Measurements from ENCODE around the gene ELOB.

Gene ELOB

DNA sequence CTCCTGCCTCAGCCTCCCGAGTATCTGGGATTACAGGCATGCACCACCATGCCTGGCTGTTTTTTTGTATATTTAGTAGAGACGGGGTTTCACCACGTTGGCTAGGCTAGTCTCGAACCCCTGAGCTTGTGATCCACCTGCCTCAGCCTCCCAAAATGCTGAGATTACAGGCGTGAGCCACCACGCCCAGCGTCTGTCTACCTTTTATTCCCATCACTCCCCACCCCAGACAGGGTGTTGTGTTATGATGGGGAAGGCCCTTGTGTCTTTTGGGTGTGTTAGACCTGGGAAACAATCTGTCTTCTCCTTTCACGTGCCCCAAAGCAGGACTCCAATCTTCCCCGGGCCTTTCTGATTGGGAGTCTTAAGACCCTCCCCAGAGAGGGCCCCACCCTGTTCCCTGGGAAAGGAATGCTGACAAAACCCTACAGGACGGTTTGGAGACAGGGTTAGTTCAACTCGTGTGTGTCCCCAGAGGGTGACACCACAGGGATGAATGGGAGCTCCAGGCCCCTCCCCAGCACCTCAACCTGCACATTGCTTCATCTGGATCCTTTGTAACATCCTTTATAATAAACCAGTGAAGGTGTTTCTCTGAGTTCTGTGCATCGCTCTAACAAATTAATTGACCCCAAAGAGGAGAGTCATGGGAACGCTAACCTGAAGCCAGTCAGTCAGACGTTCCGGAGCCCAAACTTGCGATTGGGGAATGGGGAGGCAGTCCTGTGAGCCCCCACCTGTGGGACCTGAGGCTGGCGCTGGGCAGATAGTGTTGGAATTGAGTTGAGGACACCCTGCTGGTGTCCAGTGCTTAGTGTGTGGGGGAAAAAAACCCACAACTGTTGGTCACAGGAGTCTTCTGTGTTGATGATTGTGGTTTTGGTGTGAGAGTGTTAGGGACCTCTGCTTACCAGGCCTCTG, 3.2 kb upstream of the ELOB start:
- DNase-seq: no peak

DNA sequence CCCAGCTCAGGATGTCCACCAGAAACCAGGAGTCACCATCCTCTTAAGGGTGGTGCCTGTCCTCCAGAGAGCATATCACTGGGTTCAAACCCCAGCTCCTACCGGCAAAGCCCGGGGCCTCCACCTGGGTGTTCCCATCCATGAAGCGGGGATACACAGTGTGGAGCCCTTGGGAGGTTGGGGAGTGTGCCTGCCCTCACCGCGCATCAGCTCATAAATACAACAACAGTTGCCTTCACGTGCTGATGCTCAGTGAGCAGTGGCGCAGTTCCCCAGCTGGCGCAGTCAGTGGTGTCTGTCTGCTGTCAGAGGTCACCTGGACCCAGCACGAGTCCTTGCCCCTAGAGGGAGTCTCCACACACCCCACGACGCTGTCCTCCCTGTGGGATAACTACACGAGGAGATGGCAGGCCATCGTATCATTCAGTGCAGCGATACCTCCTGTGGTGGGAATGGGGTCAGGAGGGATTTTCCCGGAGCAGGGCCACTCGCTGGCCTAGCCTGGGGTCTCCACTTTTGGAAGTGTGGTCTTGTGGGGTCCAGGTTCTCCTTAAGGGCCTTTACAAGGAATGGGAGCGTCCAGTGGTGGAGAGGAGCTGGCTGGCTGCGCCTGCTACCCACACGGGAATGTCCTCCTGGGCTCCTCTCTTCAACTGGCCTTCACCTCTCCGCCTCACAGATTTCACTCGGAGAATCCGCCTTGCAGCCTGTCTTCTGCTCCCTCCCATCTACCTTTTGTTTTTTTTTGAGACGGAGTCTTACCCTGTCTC, 2.3 kb upstream of the ELOB start:
- DNase-seq: no peak

DNA sequence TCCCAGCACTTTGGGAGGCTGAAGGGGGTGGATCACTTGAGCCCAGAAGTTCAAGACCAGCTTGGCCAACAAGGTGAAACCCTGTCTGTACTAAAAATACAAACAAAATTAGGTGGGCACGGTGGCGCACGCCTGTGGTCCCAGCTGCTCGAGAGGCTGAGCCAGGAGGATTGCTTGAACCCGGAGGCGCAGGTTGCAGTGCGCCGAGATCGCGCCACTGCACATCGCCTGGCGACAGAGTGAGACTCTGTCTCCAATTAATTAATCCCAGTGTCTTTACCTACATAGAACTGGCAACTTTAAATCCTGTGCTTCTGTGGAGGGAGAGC, 1.5 kb upstream of the ELOB start:
- no peak for DNase-seq

DNA sequence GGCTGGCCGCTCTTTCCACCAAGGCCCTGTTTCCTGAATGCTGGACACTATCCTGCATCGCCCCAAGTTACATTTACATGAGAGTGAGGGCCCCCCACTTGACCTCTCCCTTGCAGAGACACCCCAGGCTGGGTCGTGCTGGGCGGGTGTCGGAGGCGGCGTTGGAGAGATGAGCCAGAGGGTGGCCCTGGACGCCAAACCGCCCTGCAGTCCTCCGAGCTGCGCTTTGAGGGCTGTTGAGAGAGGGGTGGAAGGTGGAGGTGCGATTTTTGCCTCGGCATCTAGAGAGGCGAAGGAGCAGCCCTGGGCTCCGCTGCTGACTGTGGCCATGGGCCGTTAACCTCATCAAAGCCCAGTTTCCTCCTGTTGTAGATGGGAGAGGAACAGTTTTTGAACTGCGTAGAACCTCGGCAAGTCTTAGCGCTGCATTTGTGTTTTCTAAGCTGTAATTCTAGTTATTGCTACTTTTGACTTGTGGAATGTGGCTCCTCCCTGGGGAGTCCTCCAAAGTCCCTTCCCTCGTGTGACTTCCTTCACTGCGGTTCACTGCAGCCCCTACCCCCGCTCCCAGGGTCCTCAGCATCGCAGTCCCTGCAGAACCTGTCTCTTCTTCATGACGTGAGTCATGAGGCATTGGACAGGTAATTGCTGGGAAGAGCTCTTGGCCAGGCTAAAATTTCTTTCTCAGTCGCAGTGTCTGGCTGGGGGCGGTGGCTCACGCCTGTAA, 986 bp upstream of the ELOB start:
- DNase-seq: no peak

DNA sequence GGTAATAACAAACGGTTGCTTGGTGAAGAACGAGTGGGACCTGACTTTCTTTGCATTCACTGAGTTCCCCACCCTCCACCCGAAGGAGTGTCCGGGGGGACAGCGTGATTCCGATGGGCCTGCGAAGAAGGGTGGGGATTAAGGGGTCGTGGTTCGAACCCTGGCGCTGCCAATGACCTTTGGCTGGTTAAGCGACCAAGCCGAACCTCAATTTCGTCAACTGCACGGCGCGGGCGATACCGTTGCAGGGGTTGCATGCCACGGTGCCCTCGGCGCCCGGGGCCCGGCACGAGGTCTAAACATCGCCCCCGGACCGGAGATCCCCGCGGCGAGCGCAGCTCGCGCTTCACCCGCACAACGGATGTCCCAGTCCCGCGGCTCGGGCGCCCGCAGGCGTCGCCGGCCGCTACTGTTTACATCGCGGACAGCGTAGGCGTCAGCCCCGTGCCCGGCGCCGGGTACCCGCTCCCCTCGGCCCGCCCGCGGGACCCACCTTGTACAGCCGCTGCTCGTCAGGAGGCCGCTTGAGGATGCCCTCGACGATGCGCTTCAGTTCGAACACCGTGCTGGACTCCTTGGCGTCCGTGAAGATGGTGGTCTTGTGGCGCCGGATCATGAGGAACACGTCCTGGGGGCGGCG, 460 bp downstream of the ELOB start:
- DNase-seq: no peak

DNA sequence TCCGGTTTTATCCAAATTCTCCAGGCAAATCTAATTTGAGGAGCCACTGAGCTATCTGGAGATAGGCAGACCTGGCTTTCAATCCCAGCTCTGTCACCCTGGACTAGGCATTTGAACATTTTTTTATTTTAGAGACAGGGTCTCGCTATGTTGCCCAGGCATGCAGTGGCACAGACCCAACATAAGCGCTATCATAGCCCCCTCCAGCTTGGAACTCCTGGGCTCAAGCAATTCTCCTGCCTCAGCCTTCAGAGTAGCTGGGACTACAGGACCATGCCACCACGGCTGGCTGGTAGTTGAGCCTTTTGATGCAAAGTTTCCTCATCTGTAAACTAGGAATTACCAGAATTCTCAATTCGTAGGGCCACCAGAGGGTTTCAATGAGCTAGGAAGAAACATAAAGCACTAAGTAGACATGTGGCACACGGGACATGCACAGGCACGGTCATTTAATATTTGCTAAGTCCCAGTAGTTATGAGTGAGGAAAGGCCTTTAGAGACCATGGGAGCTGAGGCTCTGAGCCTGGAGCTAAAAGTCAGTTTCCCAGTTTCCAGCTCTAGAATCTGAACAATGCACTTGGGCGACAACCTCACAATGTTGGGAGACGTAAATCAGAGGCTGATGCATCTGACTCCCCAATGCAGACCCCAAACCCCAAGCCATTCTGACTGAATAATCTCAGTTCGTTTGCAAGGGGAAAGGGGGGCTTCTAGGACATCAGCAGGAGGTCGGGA, 1.1 kb downstream of the ELOB start:
- no peak for DNase-seq

DNA sequence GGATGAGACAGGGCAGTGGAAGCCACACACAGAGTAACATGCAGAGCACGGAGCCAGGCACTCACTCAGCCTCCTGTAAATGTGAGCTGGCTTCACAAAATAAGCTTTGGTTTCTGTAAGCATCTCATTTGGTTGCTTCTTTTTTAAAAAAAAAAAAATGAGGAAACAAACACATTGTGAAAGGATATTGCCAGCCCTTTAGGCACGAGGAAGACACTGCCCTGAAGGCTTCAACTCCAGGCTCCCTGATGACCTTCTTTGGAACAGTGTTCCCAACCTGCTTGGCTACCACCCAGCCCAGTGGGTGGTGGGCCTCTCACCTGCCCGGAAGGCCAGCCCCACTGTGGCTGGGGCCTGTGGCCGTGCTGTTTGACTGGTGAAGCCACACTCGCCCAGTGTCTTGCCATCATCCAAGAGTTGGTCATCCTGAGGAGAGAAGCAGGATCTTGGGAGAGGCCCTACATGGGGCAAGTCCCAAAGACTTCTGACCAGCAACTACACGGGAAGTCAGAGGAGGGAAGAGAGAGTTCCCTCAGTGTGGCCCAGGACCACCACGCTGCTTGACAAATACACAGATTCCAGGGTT, 1.9 kb downstream of the ELOB start:
- DNase-seq: no peak

DNA sequence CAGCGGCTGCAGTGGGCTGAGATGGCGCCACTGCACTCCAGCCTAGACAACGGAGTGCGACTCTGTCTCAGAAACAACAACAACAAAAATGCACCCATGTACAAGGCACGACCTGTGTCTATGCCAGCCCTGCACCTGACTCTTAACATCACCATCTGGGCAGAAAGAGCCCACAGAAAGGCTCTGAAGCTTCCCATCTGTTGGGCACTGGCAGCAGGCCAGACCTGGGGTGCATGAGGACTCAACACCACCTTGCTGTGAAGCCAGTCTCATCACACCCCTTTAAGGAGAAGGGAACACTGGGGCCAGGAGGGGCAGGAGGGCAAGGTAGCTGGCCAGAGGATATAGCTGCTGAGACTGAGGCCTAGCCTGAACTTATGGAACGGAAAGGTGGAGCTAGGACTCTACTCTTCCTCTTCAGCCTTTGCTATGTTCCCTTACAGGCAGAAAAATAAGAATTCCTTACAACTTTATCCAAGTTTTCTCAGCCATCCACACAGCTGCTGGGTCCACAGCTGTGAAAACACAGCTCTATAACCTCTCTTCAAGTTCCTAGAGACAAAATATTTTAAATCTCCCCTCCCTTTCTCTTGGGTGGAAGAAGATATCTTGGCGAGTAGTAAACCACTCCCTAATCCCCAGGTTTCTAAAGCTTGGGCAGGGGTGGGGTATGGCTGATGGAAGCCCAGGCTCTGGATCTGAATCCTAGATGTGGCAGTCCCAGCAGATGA, 2.8 kb downstream of the ELOB start:
- DNase-seq: no peak

DNA sequence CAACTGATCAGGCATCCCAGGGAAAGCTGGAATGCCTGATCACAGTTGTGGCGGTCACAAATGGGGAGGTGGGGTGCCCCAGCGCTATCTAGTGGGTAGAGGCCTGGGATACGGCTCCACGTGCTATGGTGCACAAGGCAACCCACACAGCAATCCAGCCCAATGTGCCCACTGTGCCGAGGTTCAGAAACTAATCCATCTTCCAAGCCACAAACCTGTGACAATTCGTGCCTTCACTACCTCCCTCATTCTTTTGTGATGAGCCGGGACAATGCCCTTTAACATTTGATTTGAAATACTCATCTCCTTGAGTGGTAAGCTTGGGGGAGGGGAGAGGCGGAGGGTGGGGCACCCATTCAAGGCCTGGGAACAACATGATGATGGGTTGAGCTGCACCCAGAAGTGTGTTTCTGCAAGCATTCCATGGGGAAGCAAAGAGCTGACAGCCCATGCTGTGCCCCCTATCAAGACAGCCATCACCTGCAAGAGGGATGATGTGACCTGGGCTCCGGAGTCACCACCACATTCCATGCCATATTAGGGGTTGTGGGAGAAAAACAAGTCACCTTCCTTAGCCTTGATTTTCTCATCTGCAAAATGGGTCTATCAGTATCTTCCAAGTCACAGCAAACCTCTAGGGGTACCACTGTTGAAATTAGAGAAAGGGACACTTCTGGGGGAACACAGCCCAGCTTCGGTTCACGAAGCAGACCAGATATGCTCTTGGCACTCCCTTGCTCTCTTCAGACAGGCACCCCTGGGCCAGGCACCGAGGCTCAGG, 3.7 kb downstream of the ELOB start:
- DNase-seq: peak; percentile 61

DNA sequence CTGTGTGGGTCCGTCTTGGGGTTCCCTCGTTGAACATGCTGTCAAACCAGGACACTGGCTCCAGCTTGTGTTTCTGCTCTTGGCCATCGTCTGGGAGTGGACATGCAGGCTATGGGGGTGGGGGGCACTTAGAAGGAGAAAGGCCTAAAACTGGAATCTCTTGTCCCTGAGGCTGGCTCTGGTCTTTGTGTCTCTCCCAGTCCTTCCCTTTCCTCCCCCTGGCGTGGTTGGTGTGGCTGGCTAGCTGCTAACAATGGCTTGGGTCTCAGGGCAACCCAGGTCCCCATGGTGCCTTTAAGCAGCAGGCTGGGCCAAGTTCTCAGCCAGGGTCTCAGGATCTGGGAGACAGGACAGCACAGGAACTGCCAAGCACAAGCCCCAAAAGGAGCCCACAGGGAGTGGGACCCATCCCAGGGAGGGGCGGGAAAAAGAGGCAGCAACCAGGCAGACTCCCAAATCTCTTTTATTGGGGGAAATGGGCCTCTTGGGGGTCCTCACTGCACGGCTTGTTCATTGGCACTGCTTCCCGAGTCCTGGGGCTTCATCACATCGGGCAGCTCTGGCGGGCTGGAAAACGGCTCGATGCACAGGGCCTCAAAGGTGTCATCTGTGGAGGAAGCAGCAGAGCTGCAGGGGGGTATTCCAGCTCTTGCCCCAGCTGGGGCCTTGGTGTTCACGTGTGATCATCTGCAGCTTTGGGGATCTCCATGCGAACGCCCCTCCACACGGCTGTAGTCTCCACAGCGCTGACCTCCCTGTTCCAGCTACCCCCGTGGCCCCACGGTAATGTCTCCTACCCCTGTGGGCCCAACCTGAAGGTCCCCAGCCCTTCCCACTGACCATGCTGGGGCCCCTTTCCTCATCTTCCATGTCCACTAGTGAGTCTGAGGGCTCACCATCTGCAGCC, 5.3 kb downstream of the ELOB start:
- DNase-seq: no peak

DNA sequence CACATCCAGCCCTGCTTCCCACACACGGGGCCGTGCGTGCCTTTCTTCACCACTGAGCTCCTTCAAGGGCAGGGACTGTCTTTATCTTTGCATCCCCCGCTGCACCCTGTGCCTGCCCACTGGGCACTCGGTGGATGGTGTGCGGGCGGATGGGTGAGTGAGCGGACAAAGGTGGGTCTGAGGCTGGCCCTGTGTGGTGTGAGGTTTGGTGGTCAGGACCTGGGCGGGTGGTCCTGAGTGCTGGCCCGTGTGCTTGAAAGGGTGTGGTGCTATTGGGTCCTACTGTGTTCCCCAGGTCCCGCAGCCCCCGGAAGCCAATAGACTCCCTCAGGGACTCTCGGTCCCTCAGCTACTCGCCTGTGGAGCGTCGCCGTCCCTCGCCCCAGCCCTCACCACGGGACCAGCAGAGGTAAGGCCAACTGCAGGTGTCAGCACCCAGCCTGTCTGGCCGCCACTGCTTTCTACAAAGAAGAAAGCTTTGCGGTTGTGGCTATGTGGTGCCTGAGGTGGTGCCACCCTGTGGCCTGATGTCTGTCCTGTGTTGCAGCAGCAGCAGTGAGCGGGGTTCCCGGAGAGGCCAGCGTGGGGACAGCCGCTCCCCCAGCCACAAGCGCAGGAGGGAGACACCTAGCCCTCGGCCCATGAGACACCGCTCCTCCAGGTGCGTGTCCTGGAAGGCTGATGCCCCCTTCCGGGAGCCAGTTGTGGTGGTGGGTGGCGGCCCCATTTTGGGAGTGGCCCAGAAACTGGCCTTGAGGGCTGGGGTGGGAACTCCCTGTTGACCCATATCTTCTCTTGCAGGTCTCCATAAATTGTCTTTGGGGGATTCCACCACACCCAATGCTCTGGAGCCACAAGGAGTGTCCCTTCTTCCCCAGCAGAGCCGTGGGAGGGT, 6.8 kb downstream of the ELOB start:
- no peak for DNase-seq

DNA sequence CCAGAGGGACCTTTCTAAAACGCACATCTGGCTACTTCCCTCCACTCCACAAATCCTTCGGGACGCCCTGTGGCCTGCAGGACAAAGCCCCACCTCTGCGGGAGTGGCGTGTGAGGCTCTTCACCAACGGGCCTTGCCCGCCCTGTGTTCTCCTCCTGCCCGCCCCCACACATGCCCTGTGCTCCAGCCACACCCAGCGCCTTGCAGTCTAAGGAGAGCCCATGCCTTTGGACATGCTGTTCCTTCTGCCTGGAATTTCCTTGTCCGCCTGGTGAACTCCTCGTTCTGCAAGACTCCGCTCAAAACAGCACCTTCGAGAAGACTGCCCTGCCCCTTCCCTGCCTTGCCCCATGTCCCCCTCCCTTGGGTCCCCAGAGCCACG, 7.4 kb downstream of the ELOB start:
- no peak for DNase-seq

DNA sequence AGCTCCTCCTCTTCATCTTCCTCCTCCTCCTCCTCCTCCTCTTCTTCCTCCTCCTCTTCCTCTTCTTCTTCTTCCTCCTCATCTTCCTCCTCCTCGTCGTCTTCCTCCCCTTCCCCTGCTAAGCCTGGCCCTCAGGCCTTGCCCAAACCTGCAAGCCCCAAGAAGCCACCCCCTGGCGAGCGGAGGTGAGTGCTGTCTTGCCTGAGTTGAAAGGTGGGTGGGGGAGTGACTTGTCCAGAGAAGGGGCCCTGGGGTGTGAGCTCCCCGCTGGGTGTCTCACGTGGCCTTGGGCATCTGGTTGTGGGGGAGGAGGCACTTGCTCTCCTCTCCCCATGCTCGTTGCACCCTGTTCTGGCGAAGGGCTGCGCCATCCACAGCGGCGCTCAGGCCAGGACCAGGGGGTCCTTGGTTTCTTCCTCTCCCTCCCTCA, 8.0 kb downstream of the ELOB start:
- no peak for DNase-seq

DNA sequence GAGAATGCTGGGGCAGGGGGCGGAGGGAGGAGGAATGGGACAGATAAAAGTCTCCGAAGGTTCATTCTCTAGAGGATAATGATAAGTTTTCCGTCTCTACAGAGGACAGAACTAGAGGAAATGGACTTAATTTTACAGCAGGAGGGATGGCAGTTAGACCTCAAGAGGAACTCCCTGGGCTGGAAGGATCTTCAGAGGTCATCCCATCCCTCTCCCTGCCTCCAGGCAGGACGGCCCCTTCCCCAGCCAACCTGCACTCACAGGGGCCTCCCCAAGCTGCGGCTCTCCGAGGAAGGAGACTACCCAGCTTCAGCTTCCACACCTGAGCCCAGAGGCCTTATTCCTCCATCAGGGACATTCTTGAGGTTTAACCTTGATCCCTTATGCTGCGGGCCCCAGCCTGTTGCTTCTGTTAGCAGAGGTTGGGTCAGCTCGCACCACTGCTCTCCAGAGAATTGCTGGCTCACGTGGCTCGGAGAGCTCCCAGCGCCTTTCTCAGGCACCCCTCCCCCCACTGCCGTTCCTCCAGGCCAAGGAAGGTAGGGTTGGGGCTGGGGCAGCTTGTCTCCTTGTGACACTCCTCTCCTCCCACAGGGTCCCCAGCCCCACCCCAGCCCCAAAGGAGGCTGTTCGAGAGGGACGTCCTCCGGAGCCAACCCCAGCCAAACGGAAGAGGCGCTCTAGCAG, 8.5 kb downstream of the ELOB start:
- no peak for DNase-seq

DNA sequence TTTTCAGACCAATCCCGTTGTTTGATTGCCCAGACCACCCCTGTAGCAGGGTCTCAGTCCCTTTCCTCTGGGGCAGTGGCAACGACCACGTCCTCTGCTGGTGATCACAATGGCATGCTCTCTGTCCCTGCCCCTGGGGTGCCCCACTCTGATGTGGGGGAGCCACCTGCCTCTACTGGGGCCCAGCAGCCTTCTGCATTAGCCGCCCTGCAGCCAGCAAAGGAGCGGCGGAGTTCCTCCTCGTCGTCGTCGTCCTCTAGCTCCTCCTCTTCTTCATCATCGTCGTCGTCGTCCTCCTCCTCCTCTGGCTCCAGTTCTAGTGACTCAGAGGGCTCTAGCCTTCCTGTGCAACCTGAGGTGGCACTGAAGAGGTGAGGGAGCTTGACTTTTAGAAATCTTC, 9.2 kb downstream of the ELOB start:
- DNase-seq: no peak

DNA sequence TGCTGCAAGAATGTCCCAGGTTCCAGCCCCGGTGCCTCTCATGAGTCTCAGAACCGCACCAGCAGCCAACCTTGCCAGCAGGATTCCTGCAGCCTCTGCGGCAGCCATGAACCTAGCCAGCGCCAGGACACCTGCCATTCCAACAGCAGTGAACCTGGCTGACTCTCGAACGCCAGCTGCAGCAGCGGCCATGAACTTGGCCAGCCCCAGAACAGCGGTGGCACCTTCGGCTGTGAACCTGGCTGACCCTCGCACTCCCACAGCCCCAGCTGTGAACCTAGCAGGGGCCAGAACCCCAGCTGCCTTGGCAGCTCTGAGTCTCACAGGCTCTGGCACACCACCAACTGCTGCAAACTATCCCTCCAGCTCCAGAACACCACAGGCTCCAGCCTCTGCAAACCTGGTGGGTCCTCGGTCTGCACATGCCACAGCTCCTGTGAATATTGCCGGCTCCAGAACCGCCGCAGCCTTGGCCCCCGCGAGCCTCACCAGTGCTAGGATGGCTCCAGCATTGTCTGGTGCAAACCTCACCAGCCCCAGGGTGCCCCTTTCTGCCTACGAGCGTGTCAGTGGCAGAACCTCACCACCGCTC, 9.8 kb downstream of the ELOB start:
- no peak for DNase-seq

DNA sequence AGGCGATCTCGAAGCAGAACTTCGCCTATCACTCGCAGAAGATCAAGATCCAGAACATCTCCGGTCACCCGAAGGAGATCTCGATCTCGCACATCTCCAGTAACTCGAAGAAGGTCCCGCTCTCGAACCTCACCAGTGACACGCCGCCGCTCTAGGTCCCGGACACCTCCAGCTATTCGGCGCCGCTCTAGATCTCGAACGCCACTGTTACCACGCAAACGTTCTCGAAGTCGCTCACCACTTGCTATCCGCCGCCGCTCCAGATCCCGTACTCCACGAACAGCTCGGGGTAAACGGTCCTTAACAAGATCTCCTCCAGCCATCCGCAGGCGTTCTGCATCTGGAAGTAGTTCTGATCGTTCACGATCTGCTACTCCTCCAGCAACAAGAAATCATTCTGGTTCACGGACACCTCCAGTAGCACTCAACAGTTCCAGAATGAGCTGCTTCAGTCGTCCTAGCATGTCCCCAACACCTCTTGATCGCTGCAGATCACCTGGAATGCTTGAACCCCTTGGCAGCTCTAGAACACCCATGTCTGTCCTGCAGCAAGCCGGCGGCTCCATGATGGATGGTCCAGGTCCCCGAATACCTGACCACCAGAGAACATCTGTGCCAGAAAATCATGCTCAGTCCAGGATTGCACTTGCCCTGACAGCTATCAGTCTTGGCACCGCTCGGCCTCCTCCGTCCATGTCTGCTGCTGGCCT, 10.5 kb downstream of the ELOB start:
- no peak for DNase-seq

All from EL (cell line).